NCI-H146 treated with DMSO at 0.1 percent for 48 hours (cell line): Measurements from ENCODE around the gene C6orf62.
"Not testable (repeated sequence)": the region's sequence is repeated elsewhere in the genome, so short reads cannot be mapped to it uniquely, and the experiment has no call there.

Source experiments
- DNase-seq: peaks from one replicate; lab custom pipeline; 2025; ENCODE audit not compliant: unreplicated experiment; lab: John Stamatoyannopoulos, UW

Gene C6orf62

GRCh38 chr6:24743265-24743943 lies 24.4 kb upstream of the C6orf62 start:
- DNase-seq, result no peak

DNA sequence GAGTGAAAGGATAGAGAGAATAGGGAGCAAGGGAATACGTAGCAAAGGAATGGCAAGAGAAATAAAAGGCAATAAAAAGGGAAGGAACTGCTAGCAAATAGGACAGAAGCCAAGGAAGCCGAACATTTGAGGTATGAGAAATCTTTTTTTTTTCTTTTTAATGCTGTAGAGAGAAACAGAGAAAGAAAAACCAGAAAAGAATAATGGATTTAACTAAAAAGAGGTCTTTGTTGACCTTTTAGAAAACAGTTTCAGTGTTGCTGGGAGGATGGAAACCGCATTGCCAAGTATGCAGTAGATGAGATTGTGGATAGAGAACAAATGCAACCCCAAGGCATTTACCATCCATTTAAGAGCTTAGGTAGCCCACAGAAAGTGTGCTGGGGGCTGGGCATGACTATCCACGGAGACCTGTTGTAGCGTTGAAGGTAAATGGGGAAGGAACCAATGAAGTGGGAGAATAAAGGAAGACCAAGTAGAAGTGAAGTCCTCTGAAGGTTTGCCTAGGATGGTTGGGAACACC lies 23.3 kb upstream of the C6orf62 start:
- no peak for DNase-seq

DNA sequence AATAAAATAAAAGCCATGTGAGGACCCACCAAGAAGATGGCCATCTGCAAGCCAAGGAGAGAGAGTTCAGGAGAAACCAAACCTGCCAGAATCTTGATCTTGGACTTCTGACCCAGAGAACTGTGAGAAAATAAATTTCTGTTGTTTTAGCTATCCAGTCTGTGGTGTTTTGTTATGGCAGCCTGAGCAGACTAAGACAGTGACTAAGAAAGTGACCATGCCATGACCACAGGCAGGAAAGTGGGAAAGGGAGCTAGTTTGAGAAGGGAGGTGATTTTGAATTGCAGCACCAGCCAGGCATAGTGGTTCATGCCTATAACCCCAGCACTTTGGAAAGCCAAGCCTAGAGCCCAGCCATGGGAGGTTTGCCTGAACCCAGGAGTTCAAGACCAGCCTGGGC lies 21.9 kb upstream of the C6orf62 start:
- no peak for DNase-seq

DNA sequence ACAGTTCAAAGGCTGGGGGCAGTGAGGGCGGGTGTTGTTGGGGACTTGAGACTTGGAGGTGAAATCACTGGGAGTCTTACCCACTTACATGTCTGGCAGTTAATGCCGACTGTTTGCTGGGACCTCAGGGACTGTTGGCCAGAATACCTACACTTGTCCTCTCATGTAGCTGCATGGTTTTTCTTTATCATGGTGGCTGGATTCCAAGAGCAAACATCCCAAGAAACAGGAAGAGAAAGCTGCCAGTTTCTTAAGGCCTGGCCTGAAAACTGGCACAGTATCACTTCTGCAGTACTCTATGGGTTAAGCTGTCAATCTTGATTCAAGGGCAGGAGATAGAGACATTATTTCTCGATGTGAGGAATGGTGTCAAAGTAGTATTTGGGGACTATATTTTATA lies 19.8 kb upstream of the C6orf62 start:
- no peak for DNase-seq

DNA sequence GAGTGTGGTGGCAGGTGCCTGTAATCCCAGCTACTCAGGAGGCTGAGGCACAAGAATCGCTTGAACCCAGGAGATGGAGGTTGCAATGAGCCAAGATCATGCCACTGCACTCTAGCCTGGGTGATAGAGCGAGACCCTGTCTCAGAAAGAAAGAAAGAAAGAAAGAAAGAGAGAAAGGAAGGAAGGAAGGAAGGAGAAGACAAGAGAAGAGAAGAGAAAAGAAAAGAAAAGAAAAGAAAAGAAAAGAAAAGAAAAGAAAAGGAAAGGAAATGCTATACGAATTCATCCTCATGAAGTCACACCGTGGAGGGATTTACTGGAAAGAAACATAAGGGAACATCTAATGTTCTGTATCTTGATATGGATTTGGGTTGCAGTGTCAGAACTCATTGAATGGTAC lies 15.8 kb upstream of the C6orf62 start:
- DNase-seq, result not testable (repeated sequence)

DNA sequence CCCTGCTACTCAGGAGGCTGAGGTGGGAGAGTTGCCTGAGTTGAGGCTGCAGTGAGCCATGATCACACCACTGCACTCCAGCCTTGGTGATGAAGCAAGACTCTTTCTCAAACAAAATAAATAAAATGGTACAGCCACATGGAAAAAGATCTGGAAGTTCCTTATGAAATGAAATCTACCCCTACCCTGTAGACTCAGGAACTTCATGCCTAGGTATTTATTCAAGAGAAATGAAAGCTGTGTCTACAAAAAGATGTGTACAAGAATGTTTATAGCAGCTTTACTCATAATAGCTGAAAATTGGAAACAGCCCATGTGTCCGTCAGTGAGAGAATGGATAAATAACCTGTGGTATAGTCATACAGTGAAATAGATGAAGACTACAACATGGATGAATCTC lies 15.2 kb upstream of the C6orf62 start:
- no peak for DNase-seq

- DNase-seq, result not testable (repeated sequence)
These were observed 12.6 kb upstream of the C6orf62 start for GRCh38 chr6:24731456-24732134.

GRCh38 chr6:24730653-24731052 lies 11.7 kb upstream of the C6orf62 start:
- not testable (repeated sequence) for DNase-seq

- no peak for DNase-seq
These were observed 4.3 kb upstream of the C6orf62 start for GRCh38 chr6:24723270-24723669.

GRCh38 chr6:24721461-24722215 lies 2.7 kb upstream of the C6orf62 start:
- no peak for DNase-seq

- peak; percentile 99 for DNase-seq
These were observed 1.9 kb upstream of the C6orf62 start for GRCh38 chr6:24720604-24721460.

GRCh38 chr6:24720131-24720603 lies 1.2 kb upstream of the C6orf62 start:
- no peak for DNase-seq

DNA sequence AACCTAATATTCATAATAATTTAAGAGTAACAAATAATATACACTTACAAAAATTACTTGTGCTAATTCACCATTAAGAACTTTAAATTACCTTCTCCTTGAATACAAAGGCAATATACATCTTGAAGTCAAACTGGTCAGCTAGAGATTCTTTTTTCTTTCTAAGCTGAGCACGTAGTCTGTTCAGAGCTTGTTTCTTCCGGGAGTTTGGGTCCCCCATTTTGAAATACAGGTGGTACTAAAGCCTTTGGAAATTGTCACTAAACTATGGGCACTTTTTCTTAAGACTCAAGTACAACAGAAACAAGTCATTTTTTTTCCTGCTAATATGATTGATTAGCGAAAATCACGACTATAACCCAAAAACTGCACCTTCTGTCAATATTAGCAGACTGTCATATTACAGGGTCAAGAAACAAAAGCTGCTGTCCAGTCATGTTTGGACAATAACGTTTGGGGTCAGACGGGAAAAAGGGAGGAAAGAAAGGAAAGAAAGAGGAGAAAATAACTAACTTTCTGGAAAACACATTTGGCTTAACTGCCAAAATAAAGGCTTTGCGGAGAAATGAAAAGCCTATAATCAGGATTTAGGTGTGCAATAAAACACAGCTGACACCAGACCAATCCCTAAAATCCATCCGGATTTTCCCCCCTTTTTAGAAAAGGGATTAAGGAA lies 367 bp downstream of the C6orf62 start:
- no peak for DNase-seq

- DNase-seq, result not testable (repeated sequence)
These were observed 2.3 kb downstream of the C6orf62 start for GRCh38 chr6:24716602-24717148.

DNA sequence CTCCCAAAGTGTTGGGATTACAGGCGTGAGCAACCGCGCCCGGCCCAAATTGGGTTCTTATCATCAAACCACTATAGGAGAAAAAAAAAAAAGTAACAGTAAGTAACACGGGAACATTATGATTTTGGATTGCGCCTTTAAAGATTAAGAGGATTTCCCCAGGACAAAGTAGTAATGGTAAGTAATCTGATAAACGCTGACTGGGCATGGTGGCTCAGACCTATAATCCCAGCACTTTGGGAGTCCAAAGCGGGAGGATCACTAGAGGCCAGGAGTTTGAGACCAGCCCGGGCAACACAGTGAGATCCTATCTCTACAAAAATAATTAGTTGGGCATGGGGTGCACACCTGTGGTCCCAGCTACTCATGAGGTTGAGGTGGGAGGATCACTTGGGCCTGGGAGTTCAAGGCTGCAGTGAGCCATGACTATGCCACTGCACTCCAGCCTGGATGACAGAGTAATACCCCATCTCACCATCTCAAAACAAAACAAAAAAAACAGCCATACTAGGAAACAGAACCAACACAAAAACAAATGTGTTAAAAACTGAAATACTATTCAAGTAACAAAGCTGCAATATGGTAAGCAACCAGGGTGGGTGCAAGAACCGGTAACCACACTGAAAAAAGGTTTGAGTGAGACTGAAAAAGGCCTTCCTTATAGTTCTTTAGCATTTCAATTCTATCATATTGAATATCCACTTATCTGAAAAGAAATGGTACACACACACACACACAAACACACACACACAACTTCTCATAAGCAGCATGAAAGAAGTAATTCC lies 8.2 kb downstream of the C6orf62 start:
- no peak for DNase-seq

DNA sequence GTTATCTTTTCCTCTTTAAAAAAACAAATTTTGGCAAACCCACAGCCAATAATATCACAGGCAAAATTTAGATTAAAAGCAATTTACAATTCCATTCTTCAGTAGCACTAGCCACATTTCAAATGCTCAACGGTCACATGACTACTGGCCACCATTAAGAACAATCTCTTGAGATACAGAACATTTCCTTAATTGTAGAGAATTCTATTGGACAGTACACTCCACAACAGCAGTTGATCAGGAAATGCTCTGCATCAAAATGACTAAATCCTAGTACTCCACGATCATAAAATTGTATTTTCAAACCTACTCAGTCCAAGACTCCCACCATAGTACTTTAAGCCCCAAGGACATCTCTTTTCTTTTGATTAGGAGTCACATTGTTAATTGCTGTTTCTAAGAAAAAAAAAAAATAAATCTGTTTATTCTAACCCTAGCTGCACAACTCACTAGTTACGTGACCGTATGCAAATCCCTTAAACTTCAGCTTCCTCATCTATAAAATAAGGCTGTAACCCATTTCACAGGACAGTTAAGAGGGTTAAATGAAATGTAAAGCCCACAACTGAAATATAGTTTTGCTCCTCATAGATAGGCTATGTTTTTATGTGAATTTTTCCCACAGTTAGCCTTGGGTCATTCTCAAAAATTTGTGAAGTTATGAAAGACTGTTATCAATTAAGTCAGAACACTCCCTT lies 9.8 kb downstream of the C6orf62 start:
- no peak for DNase-seq

DNA sequence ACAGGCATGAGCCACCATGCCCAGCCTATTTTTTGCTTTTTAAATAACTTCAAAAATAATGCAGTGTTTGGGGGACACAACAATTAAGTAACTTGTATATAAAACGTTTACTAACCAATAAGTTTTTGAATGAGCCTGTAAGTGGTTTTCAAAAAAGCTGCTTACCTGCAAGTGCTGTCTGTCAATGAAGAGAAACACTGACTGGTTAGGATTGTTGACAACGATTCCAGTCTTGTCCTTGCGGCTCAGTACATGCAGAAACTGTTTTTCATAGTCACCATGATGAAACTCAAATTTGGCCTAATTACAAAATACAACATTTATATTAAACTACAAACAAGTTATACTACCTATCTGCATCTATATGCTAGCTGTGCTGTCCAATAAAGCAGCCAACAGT lies 10.3 kb downstream of the C6orf62 start:
- no peak for DNase-seq

DNA sequence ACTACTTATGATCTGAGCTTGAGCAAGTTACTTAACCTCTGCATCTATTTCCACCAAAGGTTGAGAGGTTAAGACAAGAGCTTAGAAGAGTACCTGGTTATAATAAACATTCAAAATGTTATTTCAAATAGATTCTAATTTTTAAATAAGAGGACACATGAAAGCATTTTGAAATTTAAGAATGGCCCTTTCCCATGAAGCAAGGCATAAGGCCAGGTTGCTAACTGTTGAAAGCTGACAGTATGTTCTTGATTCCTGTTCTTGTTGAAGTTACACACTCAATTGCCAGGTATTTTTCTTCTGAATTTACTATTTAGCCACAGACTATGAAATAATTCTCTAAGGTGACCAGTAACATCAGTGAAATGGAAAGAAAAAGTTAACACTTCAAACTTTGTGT lies 14.5 kb downstream of the C6orf62 start:
- no peak for DNase-seq
